GM12801 (cell line): Measurements from ENCODE around the gene RBMS1.

ENCODE experiments used
- CTCF ChIP-seq: IDR thresholded peaks from one replicate; pipeline ENCODE4 v1.5.1; 2011; ENCODE audit warnings: control low read depth; ENCODE audit not compliant: insufficient read length; ENCODE audit errors: extremely low read depth

RBMS1 gene

DNA sequence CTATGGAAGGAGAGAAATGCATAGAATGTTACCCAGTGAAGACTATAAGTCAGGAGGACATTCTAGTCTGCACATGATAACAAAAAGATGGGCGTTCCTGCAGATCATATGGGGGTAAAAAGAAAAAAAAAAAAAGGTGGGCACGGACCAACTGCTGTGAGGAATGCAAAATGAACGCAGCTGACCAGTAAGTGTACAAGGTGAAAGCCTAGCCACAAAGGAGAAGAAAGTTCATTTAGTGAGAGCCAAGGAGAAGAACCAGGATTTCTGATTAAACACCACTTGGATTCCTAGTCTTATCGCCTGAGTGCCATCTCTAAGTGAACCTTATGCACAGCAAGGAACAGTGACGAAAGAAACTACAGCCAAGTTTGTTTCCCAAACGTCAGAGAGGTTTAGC is 26.5 kb downstream of the RBMS1 start:
- no peak for TF ChIP-seq CTCF

GRCh38 chr2:160465406-160465805 is 28.2 kb downstream of the RBMS1 start:
- no peak for TF ChIP-seq CTCF

- no peak for TF ChIP-seq CTCF
Observed at GRCh38 chr2:160465002-160465401, 28.6 kb downstream of the RBMS1 start.

DNA sequence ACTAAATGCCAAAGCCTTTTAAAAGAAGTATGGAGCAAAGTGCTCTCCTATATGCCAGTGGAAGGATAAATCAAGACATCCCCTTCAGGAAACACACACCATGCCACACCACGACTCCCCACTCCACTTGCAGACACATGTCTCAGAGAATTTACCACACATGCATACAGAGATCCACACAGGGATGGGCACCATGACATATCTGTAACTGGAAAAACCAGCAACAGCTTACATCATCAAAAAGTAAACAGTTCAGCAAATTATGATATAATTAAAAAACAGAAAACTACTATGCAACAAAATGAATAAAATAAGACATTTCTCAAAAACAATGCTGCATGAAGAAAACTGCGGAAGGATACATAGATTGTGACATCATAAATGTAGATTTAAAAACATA is 29.6 kb downstream of the RBMS1 start:
- TF ChIP-seq CTCF = no peak

DNA sequence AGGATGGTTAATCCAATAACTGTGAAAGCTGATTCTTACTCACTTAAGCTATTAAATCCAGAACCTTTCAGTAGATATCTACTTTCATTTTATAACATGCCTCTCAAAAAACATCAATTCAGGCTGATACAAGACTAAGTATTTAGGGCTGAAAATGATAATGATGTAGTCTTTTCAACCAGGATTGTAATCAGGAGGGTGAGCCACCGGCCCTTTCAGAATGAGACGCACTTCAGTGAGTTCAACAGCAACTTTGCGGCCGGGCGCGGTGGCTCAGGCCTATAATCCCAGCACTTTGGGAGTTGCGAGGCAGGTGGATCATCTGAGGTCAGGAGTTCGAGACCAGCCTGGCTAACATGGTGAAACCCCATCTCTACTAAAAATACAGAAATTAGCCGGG is 30.4 kb downstream of the RBMS1 start:
- no peak for TF ChIP-seq CTCF

- TF ChIP-seq CTCF = no peak
Observed at GRCh38 chr2:160460333-160460731, 33.3 kb downstream of the RBMS1 start.

- no peak for TF ChIP-seq CTCF
Observed at GRCh38 chr2:160459538-160460332, 33.9 kb downstream of the RBMS1 start.
